GM20000 (cell line): ENCODE results near the gene TMEM125.

Experiments used
- DNase-seq: peaks from one replicate; pipeline ENCODE4 v3.0.0; 2012; ENCODE audit warnings: low spot score
- CTCF ChIP-seq: IDR thresholded peaks from 2 replicates; pipeline ENCODE4 v1.5.1; 2012; ENCODE audit warnings: mild to moderate bottlenecking, control low read depth; ENCODE audit errors: extremely low read depth, missing control alignments

TMEM125 gene

GRCh38 chr1:43319288-43319687 is 49.5 kb downstream of the TMEM125 start:
- TF ChIP-seq CTCF = no peak

DNA sequence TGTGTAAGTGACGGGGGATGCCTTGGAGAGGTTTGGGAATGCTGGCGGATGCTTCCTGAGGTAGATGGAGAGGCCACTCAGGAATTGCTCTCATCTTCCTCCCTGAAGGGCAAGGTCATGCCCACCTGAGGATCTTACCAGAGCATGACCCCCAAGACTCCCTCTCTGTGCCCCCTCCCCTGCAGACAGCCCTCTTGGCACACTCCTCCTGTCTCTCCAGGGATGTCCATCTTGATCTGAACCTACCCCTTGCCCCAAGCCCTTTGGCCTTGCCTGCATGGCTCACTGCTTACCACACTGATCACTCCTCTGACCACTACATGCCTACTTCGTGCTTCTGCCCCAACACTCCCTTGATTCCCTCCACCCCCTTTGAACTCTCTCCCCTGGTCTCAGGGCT is 50.0 kb downstream of the TMEM125 start:
- DNase-seq = no peak
- no peak for TF ChIP-seq CTCF

More at GRCh38 chr1:43319288-43319687, 49.5 kb downstream of the TMEM125 start:
- no peak for DNase-seq

DNA sequence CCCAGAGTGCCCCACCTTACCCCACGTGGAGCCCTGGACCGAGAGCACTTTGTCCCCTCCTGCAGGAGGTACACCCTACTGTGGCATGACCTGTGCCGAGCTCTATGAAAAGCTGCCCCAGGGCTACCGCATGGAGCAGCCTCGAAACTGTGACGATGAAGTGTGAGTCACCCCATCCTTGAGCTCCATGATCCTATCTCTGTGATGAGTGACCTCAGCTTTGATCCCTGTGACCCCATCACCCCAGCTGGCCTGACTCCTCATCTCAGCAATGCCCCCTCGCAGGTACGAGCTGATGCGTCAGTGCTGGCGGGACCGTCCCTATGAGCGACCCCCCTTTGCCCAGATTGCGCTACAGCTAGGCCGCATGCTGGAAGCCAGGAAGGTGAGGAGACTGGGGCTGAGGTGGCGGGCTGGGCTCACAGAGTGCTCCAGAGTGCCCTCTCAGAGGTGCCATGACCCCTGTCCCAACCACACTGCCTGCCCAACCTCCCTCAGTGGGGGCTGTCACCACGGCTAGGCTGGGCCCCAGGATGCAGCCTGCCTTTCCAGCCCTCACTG is 51.6 kb downstream of the TMEM125 start:
- no peak for DNase-seq
- no peak for TF ChIP-seq CTCF

DNA sequence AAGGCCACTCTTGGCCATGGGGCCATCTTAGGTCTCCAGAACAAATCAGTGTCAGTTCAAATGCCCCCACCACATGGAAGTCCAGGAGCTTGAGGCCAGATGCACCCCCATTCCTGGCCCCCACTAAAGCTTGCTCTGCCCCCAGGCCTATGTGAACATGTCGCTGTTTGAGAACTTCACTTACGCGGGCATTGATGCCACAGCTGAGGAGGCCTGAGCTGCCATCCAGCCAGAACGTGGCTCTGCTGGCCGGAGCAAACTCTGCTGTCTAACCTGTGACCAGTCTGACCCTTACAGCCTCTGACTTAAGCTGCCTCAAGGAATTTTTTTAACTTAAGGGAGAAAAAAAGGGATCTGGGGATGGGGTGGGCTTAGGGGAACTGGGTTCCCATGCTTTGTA is 52.7 kb downstream of the TMEM125 start:
- no peak for DNase-seq
- no peak for TF ChIP-seq CTCF
